HG02759 (cell line): Measurements from ENCODE around the gene CRIM1.

Experiments
- ATAC-seq: cut with Tn5 transposase; IDR thresholded peaks from one replicate; pipeline ENCODE4 v1.9.1; 2021; ENCODE audit warnings: mild to moderate bottlenecking, moderate library complexity; ENCODE audit not compliant: unreplicated experiment

Gene CRIM1

DNA sequence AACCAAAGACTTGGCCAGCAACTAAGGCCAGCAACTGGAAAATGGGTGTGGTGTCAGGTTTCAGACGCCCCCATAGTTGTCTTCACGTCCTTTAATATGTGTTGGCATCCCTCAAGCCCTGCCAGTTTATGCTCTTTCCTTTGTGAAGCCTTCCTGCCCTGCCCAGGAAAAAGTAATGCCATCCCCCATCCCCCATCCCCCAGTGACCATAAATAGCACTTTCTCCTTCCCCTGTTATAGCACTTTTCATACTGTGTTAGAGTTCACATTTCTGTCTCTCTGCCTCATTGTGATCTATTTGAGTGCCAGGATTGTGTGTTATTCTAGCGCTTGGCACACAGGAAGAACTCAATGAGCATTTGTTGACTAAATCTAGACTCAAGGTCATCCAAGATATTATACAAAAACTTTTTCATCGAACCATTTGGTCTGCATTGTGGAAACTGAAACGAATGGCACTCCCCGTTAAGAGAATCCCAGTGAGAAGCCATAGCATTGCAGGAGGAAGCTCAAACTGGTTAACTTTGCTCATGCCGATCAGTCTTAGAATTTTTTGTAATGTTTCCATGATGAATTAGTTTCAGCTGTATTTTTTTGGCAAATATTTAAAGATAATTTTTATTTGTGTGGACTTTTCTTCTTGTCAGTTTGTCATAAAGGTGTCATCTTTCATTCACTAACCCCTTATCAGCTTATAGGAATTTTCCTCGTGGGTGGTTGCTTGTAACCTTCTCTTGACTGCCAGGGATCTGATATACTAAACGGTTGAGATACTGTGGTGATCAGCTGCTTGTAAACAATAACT is 15.7 kb downstream of the CRIM1 start:
- ATAC-seq, result no peak

DNA sequence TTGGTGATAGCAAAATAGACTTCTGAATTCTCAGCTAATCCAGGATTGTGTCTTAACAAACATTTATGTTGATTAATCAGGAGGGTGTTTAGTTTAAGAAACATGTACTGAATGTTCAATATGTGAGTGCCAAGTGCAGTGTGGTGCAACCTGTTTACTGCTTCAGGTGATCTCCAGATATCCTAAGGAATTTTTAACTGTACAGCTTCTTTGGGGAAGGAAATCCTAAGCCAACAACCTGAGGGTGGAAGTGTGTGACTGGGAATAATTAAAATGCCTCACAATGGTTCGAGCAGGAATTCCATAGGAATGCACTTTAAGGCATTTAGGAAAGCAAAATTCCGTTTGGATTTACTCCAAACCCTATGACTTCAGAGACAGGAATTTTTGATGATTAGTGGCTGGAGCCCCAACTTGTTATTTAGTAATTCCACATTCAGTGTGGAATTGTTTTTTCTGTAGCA is 16.4 kb downstream of the CRIM1 start:
- ATAC-seq, result no peak

GRCh38 chr2:36373149-36373926 is 17.8 kb downstream of the CRIM1 start:
- peak; percentile 44 for ATAC-seq

GRCh38 chr2:36374585-36374984 is 19.0 kb downstream of the CRIM1 start:
- no peak for ATAC-seq

- no peak for ATAC-seq
Measured at GRCh38 chr2:36376319-36376765, 20.8 kb downstream of the CRIM1 start.

DNA sequence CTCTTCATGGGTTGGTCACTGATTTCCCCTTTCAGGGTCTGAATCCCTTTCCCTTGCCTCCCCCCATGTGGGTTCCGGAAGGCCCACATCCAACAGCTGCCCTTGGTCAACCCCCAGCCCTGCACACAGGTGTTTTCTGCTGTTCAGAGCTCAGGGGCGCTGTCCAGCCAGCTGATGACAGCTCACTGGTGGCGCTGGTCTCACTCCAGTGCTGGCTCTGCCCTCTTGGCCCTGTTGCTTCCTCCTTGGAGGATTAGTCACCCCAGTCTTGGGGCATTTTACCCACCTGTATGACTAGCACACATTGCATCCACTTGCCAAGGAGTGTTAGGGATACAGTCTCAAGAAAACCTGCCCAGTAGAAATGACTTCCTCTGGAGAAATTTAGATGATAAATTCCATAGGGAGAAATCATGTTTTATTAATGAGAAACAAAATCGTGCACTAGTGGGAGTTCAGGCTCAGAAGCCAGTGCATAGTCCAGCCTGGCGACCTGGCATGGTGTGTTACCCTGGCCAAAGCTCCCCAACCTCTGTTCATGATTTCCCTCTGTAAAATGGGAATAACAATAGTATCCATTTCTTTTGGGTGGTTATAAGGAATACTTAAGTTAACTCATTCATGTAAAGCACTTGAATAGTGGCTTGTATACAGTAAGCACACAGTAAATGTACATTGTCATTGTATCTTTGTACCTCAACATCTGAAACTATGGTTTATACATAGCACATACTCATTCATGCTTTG is 21.6 kb downstream of the CRIM1 start:
- no peak for ATAC-seq

DNA sequence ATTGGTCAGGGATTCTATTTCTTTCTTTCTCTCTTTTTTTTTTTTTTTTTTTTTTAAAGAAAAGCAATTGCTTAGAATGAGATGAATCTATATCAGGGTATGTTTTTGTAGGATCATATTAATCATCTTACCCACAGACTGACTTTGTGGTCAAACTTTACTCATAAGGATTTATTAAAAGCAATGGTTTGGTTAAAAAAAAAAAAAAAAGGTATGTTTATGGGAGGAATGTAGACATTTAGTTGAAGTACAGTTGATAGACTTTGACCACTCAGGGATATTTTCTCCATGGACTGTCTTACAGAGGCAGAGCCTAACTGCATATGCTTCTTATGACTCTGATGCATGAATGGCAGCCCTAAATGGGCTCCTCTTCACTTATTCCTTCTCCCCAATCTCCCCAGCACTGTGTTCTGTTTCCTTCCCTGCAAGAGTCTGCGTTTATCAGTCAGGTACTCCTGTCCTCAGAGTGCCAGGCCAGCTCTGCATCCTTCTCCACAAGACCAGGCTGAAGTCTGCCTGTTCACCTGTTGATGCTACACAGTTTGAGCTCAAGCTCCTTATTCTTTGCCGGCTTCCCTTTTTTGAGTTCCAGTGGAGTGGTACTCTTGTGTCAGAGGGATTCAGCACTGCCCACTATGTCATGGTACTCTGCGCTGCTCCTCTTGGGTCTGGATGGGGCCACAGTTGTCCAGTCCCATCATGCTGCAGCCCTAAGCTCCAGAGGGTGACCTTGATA is 24.3 kb downstream of the CRIM1 start:
- no peak for ATAC-seq

DNA sequence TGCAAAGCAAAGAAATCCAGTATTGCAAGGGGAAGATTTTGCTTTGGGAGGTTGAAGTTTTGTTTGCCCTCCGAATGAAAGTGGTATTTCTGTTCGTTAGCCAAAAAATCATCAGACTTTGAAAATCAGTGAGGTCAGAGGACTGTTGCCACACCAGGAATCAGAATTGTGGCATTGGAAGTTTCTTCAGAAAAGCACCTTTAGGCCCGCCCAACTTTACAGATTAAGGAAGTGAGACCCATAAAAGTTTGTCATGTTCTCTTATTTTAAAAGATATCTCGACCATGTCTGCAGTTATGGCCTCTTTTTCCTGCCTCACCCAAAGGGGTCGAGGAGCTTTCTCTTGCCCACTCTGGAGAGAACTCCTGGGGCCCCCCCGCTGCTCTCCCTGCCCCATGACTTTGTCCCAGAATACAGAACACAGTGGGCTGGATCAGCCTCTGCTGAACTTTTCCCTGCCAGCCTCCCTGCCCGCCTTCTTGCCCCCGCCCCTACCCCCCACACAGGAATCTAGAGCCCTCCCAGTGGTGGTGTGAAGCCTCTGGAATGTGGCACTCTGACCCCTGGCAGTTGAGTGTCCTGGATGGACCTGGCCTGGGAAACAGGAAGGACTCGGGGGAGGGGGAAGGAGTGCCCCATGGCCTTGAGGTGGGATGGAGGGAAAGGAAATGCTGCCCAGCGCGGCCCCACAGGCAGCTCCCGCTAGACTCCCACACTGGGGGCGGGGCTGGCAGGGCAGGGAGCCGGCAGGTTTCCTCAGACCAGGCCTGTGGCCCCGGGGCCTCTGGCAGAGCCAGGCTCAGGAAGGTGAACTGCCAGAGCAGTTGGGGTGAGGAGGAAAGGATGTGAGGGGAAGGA is 25.3 kb downstream of the CRIM1 start:
- no peak for ATAC-seq

GRCh38 chr2:36381993-36382392 is 26.4 kb downstream of the CRIM1 start:
- ATAC-seq, result no peak

DNA sequence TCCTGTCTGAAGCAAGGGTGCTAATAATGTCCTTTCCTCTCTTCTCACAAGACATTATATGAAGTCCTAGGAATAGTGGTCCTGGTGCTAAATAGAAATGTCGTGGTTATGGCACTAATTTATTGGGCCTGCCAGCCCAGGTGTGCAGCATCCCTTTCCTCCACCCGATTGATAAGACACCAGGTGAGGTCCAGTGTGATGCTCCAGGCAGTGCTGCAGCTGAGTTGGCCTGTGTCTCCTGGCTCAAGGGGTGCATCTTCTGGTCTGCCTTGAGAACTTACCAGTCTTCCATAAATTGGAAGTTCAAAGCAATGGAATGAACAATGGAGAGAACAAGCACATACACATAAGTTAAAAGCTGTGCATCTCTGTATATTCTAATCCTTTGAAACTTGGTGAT is 26.9 kb downstream of the CRIM1 start:
- ATAC-seq, result no peak

- ATAC-seq, result no peak
Measured at GRCh38 chr2:36383726-36384125, 28.1 kb downstream of the CRIM1 start.

GRCh38 chr2:36384454-36384853 is 28.9 kb downstream of the CRIM1 start:
- ATAC-seq, result no peak

GRCh38 chr2:36385603-36386002 is 30.0 kb downstream of the CRIM1 start:
- ATAC-seq, result no peak

GRCh38 chr2:36387258-36387916 is 31.8 kb downstream of the CRIM1 start:
- no peak for ATAC-seq

DNA sequence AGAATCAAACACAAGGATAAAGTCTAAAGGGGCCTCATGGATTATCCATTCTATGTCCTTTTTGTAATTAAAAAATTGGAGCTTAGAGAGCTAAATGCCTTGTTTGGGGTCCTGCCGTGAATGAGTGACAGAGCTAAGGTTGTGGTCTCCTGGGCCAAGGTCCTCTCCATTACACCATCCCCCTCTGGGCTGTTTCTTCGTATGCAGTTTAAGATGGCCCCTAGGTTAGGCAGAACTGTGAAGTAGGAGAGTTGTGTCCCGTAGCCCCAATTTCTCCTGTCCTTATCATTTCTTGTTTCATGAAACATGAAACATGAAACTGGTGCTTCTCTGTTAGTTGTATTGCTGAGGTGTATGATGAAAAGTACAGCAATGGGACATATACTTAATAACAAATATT is 32.9 kb downstream of the CRIM1 start:
- ATAC-seq, result no peak

GRCh38 chr2:36389091-36389564 is 33.5 kb downstream of the CRIM1 start:
- ATAC-seq, result no peak

DNA sequence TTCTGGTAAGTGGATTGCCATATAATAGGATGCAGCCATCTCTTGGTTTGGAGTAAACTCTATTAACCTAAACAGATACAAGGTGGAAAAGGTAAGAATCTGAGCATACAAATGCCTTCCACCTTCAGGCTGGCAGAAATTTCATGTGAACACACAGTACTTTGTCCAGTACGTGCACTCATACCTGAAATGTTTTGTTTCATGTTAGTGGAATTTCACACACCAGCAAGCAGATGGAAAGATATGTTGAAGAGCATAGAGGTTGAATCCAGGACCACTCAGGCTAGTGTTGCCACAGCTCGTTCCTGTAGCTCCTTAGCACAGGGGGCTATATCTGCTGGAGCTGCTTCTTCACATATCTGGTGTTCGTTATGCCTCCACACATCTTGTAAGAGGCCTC is 34.0 kb downstream of the CRIM1 start:
- no peak for ATAC-seq

GRCh38 chr2:36392571-36393255 is 37.1 kb downstream of the CRIM1 start:
- no peak for ATAC-seq
